HG02852 (cell line): ENCODE results near the gene C5orf52.
A peak's percentile ranks its signal among the peaks of the same experiment; 100 is the strongest.

ENCODE experiments used
- ATAC-seq: cut with Tn5 transposase; IDR thresholded peaks from one replicate; pipeline ENCODE4 v1.9.1; 2021; ENCODE audit warnings: mild to moderate bottlenecking, moderate library complexity; ENCODE audit not compliant: unreplicated experiment

The C5orf52 gene

DNA sequence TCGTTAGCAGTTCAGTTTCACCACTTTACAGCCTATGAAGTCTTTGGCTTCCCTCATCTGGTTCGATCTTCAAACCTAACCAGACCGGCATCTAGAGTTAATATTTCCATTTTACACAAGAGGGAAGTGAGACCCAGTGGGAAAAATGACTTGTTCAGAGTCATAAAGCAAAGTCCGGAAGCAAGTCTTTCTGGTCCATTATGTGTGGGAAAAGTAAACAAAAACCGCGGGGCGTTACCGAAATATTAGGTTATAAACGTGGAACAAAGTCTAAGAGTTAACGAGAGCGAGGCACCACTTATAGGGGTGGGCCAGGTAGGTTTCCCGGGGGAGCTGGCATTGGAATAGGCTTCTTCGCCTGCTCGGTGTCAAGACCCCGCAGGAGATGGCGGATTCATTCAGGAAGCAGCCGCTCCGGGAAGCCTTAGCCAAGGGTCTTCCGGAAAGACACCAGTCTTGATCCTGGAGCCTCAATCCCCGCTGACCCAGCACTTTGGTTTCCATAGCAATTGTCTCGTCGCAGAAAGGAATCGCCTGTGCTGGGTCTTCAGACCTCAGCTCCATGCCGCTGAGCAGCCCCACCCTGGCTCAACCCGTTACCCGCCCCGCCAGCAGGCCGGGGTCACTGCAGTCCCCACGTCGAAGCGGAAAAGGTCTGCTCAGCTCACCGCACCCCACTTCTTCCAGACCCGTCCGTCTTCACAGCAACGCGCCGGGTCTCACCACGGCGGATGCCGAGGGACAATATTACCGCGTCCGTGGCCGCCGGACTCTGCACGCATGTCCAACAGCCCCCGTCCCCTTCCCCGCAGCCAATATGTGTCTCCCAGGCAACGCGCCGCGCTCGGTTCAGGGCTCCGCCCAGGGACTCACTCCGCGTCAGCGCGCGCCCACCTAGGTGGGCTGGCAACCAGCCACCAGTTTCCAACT lies at the start of gene C5orf52:
Gene C5orf52 (plus strand): TSS at position 872 of the 930 bp plus-strand sequence. CDS start 82 bp downstream, outside the sequence.
- ATAC-seq = peak; percentile 37

DNA sequence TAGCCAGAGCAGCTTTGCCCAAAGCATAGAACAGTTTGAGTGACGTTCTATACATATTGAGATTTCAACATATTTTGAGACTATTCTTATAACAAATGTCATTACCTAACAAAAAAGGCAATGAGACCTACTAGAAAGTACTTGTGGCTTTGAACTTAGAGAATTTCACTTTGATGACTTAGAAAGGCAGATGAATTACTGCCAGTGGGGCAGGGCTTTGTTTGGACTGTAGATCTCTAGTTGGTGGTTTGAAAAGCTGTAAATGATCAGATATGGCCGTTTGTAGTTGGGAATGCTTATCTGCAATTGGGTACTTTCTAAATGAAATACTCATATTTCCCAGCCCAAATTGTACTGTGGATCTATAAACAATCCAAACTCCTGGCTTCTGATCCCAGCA lies 47.2 kb upstream of the C5orf52 start:
- no peak for ATAC-seq

- ATAC-seq = no peak
Observed at GRCh38 chr5:157626831-157627230, 44.5 kb upstream of the C5orf52 start.

GRCh38 chr5:157630341-157630740 lies 41.0 kb upstream of the C5orf52 start:
- no peak for ATAC-seq

DNA sequence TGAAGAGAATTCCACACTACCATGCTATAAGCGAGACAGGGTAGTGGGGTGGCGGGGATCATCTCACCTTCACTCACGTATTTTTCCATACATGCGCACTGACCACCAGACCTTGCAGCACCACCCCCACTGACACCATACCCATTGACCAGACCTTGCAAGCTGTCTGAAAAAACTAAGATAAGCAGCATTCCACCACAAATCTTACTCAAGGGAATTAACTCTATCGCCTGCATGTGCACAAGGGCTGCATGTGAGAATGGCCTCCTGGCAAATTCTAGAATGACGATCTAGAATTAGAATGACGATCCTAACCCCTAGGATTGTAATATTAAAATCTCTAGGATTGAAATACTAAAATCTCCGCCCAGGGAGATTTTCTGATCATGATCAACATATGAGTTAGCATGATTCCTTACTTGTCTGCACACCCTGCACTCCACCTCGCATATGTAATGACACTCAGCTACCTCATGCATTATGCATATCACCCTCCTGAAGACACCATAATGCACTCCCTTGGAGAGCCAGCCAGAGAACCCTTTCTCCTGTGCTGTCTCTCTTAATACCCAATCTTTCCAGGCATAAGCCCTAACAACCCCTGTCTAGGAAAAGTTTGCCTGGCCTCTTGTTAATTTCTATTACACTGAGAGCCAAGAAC lies 30.8 kb upstream of the C5orf52 start:
- no peak for ATAC-seq

GRCh38 chr5:157648275-157648990 lies 22.9 kb upstream of the C5orf52 start:
- no peak for ATAC-seq

GRCh38 chr5:157649101-157649500 lies 22.2 kb upstream of the C5orf52 start:
- no peak for ATAC-seq

- no peak for ATAC-seq
Observed at GRCh38 chr5:157650991-157651611, 20.2 kb upstream of the C5orf52 start.

DNA sequence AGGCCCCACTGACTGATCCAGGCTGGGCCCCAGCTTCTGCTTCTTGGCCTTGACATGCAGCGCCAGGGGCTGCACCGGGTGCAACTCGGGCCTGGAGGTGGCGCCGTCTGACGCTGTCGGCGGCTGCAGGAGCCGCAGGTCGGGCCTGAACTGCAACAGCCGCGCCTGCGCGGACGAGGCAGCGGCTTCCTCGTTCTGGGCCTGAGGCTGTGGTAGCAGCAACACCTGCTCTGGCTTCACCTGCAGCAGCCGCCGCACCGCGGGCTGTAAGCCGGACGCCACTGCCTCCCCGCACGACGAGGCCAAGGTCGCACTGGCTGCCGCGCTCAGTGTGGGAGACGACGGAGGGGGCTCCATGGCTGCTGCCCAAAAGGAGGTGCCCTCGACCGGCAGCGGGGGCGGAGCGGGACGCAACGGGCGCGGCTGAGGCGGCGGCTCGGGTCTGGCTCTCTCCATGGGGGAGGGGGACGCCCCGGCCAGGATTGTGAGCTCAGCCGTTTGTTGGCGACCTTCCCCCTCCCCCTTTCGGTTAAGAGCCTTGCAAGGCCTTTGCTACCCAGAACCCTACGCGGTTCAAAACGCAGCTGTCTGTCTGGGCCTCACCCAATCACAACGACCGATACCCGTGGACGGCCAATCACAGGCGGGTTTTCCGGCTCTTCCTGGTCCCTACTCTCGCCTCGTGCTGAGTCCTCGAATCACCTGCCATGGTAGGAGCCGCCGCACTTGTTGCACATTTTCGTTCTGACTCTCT lies 19.5 kb upstream of the C5orf52 start:
- ATAC-seq = peak; percentile 87

DNA sequence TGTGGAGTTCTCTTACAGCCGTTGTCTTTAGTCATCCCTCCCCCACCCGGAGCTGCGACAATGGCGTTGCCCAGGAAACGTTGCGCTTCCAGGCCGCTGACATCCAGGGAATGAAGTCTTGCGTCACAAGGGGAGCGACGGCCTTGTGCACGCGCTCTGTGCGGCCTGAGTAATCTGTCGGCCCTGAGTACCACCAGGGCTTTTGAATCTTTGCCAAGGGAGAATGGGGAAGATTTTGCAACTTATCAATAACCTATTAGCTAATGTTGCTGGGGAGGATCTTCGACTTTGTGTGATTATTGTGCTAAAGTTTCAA lies 19.0 kb upstream of the C5orf52 start, which contains the start of gene SOX30:
Gene SOX30 (minus strand): TSS at position 62 of the 316 bp plus-strand sequence. CDS start 360 bp downstream, outside the sequence.
- no peak for ATAC-seq

- ATAC-seq = no peak
Observed at GRCh38 chr5:157657516-157657915, 13.8 kb upstream of the C5orf52 start.

GRCh38 chr5:157658893-157659292 lies 12.4 kb upstream of the C5orf52 start:
- no peak for ATAC-seq

- no peak for ATAC-seq
Observed at GRCh38 chr5:157659868-157660660, 11.3 kb upstream of the C5orf52 start.

DNA sequence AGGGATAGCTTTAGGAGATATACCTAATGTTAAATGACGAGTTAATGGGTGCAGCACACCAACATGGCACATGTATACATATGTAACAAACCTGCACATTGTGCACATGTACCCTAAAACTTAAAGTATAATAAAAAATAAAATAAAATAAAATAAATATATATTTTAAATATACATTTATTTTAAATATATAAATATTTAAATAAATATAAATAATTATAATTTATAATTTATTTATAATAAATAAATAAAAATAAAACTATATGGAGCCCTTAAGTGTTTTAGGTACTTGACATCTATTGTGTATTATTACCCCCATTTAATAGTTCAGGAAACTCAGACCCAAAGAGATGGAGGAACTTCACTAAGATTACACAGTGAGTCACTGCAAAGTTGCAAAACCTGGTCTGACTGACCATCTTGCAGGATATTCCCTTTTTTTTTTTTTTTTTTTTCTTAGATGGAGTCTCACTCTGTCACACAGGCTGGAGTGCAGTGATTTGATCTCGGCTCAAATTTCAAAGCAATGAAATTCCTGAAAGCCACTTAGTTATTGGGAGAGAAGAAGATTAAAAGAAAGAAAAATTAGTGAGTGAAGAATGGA lies 5.8 kb upstream of the C5orf52 start:
- ATAC-seq = no peak

- no peak for ATAC-seq
Observed at GRCh38 chr5:157668356-157668755, 3.0 kb upstream of the C5orf52 start.

DNA sequence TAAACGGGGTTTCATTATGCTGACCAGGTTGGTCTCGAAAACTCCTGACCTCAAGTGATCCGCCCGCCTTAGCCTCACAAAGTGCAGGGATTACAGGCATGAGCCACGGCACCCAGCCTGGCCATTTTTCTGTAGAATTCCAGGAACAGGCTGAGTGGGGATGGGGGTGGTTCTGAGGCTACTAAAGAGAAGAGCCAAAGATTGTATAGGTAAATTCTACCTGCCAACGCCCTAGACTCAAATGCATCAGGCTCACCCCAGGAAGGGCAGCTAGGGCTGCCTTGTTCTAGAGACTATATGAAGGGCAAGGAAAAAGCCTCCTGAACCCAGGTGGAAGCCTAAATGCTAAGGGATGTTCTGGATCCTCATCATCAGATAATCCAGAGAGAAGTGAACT lies 1.6 kb upstream of the C5orf52 start:
- no peak for ATAC-seq

DNA sequence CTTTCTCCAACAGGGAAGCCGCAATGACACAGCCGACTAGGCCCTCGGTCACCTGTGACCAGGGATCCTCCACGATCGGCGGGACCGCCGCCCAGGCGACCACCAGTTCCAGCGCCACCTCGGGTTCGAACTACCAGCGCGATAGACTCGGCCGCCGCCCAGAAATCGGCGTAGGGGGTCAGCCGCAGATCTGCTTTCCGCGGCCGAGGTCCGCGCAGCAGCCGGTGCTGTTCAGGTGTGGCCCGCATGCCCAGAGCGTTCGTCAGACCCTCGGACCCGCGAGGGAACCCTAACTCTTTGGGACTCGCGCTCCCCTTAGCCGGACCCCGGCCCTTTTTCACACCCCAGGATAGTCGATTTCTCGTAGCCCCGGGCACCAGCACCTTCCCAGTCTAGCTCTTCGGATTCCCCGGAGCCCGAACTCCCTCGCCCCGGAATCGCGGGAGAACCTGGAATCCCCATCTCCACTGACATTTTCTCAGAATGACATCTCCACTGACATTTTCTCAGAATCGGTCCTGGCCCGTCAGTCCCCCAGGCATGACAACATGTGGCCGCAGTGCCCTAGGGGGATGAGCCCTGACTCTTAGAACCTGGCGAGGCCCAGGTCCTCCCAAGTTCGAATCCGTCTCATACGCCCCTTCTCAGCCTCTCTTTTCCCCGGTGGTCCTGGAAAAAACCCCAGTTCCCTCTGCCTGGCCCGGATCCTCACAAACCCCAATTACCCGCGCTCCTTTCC lies 428 bp downstream of the C5orf52 start:
- no peak for ATAC-seq

DNA sequence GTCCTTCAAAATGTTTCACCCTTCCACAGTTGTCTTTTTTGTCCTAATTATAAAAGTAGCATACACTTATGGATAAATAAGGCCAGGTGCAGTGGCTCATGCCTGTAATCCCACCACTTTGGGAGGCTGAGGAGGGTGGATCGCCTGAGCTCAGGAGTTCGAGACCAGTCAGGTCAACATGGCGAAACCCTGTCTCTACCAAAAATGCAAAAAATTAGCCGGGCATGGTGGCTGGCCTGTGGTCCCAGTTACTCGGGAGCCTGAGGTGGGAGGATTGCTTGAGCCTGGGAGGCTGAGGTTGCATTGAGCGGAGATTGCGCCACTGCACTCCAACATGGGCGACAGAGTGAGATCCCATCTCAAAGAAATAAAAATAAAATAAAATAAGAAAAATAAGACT lies 1.6 kb downstream of the C5orf52 start:
- ATAC-seq = no peak
